ENCODE results near the gene MRPL20.

The MRPL20 gene

DNA sequence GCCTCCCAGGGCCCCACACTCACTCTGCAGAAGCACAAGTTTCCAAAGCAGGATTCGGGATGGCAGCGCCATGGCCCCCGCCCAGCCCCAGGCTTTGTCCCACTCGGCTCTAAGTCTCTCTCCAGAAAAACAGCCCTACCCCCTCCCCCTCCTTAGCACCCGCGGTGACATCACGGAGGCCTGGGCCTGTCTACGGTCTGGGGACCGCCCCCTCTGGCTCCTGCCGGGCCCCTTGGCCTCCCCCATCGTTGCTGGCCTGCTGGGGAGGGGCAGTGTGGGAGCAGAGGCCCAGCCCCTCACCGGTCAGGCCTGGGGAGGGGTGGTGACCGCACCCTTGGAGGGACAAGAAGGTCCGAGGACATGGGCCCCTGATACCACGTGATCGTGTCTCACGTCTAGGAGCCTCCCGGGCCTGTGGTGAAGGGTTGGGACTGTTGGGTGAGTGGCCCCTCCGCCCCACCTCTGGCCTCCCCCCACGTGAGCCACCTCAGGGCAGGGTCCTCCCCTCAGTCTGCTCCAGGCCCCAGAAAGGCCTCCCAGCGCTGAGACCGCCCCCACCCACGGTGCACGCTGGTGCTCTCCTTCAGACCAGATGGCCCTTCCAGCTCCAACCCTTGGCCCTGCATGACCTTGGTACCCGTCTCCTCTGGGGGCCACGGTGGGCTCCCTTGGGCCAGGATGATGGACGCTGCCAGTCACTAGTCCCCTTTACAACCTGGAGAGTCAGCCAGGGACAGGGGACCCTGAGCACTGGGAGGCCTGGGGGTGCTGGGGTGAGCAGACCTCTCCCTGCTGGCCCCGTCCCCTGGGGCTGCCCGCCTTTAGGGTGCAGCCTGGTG is 48.4 kb downstream of the MRPL20 start, which contains the start of gene MXRA8:
Gene MXRA8, minus strand, starts transcription at position 123 of the 839 bp plus-strand sequence. Its CDS starts 51 bp downstream, at position 72.
- Histone ChIP-seq H3K4me3 (ENCODE audit: low read depth, low read length) (peak within 1 kb of the TSS; percentile 72), H3K27me3 (replicated peaks) (no peaks in the 10 kb centered on the region), H3K27ac (peak within 1 kb of the TSS; percentile 37), H3K36me3 (replicated peaks) (peaks cover 8% of the 10 kb centered on the region)
- no peak for TF ChIP-seq CTCF (IDR thresholded peaks at IDR 0.05; ENCODE audit: low read depth, low read length, missing control alignments)
- DNase-seq, result peak; percentile 44
- in situ Hi-C loops (cut with HindIII; ENCODE audit: low pct_ligation_motif_present, low sequenced_read_pairs), result no loop called here

GRCh38 chr1:1357871-1358432 is 49.1 kb downstream of the MRPL20 start:
- TF ChIP-seq CTCF (IDR thresholded peaks at IDR 0.05; ENCODE audit: low read depth, low read length, missing control alignments), result no peak
- Histone ChIP-seq H3K36me3 (replicated peaks) (peaks cover 8% of the 10 kb centered on the region), H3K27ac (peak overlapping the region; percentile 37), H3K4me3 (ENCODE audit: low read depth, low read length) (peak overlapping the region; percentile 72), H3K27me3 (replicated peaks) (no peaks in the 10 kb centered on the region)
- DNase-seq, result no peak
- in situ Hi-C loops (cut with HindIII; ENCODE audit: low pct_ligation_motif_present, low sequenced_read_pairs), result no loop called here

- H3K4me3 ChIP-seq (ENCODE audit: low read depth, low read length), result peak overlapping the region; percentile 72
- no peaks in the 10 kb centered on the region for H3K27me3 ChIP-seq (replicated peaks)
- H3K27ac ChIP-seq, result no peak overlapping the region
- no peak for TF ChIP-seq CTCF (IDR thresholded peaks at IDR 0.05; ENCODE audit: low read depth, low read length, missing control alignments)
- in situ Hi-C loops (cut with HindIII; ENCODE audit: low pct_ligation_motif_present, low sequenced_read_pairs), result no loop called here
- no peak for DNase-seq
- H3K36me3 ChIP-seq (replicated peaks), result peaks cover 8% of the 10 kb centered on the region
Measured at GRCh38 chr1:1356796-1357401, 50.2 kb downstream of the MRPL20 start.

DNA sequence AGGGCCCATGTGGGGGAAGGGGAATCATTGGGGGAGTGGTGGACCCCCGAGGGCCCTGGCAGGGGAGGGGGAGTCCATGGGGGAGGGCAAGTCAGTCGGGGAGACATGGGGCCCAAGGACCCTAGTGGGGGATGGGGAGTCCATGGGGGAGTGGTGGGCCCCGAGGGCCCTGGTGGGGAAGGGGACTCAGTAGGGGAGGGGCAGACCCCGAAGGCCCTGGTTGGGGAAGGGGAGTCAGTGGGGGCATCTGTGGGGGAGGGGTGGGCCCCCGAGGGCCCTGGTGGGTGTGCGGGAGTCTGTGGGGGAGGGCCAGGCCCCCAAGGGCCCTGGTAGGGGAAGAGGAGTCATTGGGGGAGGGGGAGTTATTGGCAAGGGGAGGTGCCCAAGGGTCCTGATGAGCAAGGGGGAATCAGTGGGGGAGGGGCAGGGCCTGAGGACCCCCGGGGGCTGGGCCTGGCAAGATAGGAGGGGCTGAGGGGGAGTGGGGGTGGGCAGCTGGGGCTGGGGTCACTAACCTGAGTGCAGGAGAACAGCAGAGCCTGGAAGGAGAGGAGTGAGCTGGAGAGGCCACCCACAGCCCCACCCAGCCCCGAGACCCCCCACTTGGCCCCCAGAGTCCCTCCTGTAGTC is 50.8 kb downstream of the MRPL20 start:
- Histone ChIP-seq H3K27me3 (replicated peaks) (no peaks in the 10 kb centered on the region), H3K4me3 (ENCODE audit: low read depth, low read length) (peak overlapping the region; percentile 72), H3K27ac (no peak overlapping the region), H3K36me3 (replicated peaks) (peaks cover 8% of the 10 kb centered on the region)
- no peak for TF ChIP-seq CTCF (IDR thresholded peaks at IDR 0.05; ENCODE audit: low read depth, low read length, missing control alignments)
- no peak for DNase-seq
- in situ Hi-C loops (cut with HindIII; ENCODE audit: low pct_ligation_motif_present, low sequenced_read_pairs), result no loop called here

GRCh38 chr1:1355416-1355815 is 51.7 kb downstream of the MRPL20 start:
- H3K27me3 ChIP-seq (replicated peaks), result no peaks in the 10 kb centered on the region
- in situ Hi-C loops (cut with HindIII; ENCODE audit: low pct_ligation_motif_present, low sequenced_read_pairs), result no loop called here
- no peak for DNase-seq
- peak overlapping the region; percentile 26 for H3K4me3 ChIP-seq (ENCODE audit: low read depth, low read length)
- no peak for TF ChIP-seq CTCF (IDR thresholded peaks at IDR 0.05; ENCODE audit: low read depth, low read length, missing control alignments)
- peaks cover 8% of the 10 kb centered on the region for H3K36me3 ChIP-seq (replicated peaks)
- H3K27ac ChIP-seq, result no peak overlapping the region
